Cerebellar nuclear complex (tissue), 1 donor: ENCODE measurements around the gene TTC27.
"Not testable (repeated sequence)": the region's sequence is repeated elsewhere in the genome, so short reads cannot be mapped to it uniquely, and the experiment has no call there.

Experiments used
- DNase-seq, 2 experiments: peaks; one replicate each; lab custom pipeline; 2025; lab: John Stamatoyannopoulos, UW

TTC27 gene

DNA sequence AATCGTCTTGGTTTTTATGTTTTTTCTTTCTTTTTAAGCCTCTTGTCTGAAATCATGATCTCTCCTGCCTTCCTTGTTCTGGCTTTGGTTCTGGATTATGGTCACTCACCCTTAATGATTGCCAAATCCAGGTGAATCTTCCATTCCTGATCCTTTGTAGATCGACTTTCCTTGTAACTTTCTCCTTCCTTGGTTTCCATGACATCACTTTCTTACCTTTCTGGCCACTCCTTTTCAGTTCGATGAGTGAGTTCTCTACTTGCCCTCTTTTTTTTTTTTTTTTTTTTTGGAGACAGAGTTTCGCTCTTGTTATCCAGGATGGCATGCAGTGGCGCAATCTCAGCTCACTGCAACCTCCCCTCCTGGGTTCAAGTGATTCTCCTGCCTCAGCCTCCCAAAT, 179.8 kb downstream of the TTC27 start:
- no peak for DNase-seq

DNA sequence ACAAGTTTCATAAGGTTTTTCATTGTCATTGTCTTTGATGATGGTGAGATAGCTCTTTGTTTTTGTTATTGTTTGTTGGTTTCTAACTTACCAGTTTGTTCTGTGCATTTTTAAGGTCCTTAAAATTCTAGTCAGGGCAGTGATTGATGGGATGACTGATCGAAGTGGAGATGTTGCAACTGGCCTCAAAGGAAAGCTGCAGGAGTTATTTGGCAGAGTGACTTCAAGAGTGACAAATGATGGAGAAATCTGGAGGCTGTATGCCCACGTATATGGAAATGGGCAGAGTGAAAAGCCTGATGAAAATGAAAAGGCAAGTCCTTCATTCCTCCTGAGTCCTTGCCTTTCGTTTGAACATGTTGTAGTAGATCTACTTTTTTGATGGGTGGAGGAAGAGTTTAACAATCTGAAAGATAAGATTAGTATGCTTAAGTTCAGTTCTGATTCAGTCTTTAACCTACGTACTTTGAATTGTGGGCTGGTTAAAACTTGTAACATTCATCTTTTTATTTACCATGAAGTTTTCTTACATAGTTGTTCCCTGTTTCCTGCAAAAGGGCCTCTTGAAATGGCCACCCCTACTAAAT, 183.2 kb downstream of the TTC27 start:
- no peak for DNase-seq

DNA sequence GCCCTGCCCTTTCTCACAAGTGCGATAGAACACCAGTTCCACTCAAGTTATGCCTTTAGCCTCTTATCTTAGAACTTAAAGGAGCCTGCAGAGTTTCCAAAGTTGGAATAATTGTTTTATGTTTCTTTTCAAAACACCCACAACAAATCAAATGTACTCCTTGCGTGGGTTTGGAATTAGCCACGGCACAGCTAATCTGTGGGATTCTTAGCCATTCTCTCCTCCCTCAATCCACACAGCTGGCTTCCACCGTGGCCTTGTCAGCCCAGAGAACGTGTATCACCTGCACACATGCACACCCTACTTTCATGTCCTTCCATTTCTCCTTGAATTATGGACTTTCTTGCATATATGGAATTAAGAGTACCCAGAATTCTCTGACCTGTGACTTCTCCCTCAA, 183.8 kb downstream of the TTC27 start:
- DNase-seq = no peak

DNA sequence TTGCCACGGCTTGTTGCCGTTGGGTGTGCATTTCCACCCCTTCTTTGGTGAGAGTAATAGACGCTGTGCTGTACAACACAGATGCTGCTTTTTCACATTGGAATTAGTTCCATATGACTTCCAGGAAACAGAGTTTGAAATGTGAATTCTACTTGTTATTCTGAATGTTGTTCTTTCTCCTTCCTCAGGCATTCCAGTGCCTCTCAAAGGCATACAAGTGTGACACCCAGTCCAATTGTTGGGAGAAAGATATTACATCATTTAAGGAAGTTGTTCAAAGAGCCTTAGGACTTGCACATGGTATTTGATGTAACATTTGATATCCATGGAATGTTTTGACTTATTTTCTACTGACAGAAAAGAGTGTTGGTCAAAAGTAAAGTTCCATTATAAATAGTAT, 184.5 kb downstream of the TTC27 start:
- DNase-seq = no peak

DNA sequence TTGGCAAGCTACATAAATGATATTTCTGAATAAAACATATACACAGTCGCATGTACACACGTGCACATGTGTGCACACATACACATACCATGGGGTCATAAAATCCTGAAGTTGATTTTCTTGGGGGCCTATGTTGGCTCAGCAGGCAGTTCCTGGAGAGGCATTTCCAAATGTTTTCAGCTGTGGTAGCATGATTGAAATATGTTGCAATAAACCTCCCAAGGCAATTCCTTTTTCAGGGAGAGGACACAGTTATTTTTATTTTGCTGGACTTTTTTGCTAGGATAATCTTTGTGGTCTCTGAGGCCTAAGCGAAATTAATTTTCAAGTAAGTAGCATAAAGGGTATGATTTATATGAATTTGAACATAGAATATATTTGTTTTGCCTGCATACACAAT, 192.2 kb downstream of the TTC27 start:
- DNase-seq = no peak

DNA sequence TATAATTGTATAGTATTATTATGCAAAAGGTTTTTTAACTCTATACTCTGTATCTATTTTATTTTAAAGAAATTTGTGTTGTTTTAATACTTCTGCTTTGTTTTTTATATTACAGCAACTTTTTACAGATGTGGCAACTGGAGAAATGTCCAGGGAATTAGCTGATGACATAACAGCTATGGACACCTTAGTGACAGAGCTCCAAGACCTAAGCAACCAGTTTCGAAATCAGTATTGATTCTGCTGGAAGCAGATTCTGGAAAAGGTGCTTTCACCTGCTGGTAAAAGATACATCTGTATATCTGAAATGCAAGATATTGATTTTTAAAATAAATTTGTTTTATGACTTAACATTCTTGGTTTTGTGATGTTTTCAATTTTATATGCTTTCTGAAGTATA, 192.9 kb downstream of the TTC27 start:
- DNase-seq = no peak

DNA sequence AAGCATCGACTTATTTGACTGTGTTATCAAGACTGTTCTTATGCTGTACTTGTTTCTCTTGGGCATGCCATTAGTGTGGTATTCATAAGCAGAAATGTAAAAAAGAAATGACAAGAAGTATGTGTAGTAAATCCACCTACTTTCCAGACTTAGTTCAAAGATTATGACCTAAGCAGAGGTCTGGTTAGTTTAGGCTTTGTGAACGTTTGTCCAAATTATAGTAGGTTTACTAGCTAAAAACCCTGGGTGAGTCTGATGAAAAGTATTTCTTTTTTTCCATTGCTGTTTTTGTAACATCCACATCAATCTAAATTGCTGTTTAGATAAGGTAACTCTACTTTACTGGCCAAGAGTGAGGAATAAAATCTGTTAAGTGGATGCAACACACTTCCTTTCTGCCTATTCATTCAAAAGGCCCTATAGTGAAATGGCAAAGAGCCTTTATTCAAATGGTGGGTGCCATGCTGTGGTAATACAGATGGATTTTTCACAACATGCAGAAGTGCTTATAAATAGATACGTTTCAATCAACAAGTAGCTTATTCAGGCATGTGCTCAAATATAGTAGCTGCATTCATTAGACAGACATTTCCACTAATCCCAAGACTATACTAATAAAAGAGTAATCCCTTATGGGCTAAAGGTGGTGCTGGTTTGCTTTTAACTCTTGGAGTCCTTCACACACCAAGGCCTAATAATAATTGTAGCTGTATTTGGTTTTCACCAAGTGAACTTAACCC, 196.4 kb downstream of the TTC27 start:
- DNase-seq = no peak

DNA sequence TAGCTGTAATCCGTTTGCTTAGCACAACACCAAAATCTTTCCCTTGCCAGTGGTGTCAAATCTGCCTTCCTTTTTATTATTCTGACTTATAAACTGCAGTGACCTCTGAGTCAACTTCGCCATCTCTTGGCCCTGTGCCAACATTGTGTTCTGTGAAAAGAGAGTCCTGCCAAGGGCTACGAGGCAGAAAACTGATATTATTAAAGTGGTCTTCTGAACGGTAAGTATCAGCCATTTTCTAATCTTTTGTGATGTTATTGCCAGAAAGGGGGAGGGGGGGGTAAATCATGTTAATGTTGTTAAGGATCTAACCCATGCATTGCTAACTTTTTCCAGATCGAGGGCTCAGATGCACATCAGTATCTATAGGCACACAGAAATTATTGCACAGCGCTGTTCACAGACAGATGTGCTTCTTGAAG, 197.5 kb downstream of the TTC27 start:
- no peak for DNase-seq

DNA sequence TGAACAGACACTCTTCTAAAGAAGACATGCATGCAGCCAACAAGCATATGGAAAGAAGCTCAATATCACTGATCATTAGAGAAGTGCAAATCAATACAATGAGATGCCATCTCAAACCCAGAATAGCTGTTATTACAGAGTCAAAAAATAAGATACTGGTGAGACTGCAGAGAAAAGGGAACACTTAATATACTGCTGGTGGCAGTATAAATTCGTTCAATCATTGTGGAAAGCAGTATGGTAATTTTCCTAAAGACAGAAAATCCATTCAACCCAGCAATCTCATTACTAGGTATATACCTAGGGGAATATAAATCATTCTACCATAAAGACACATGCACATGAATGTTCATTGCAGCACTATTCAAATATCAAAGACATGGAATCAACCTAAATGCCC, 202.3 kb downstream of the TTC27 start:
- DNase-seq = no peak

DNA sequence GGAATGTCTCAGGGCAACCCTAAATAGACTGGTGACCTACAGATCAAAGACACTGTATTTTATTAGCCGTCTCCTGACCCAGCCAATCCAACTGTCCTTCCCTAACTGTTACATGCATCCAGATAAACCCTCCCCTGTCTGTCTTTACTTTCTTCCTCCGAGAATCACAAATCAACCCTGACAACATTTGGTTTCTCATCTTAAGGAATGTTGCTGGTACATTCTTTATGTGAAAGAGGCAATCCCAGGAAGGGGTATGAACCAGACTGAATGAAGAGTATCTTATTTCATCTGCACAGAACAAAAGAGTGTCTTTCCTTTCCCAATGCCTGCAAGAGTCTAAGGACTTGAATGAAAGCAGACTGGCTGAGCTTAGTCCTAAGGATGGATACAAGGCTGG, 205.0 kb downstream of the TTC27 start:
- no peak for DNase-seq

DNA sequence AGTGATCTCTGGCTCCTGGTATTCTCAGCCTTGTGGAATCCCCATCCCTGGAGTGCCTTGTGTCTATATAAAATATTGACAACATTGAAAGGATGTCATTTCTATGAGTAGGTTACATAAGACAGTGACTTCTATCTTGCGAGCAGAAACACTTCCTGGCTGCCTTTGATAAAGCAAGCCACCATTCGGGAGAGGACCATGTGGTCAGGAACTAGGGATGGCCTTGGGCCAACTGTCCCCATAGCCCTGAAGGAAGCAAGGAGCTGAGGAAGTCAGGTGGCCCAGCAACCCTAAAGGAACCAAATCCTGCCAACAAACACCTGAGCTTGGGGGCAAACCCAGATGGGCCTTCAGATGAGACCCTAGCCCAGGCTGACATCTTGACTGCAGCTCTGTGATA, 205.9 kb downstream of the TTC27 start:
- DNase-seq = no peak

DNA sequence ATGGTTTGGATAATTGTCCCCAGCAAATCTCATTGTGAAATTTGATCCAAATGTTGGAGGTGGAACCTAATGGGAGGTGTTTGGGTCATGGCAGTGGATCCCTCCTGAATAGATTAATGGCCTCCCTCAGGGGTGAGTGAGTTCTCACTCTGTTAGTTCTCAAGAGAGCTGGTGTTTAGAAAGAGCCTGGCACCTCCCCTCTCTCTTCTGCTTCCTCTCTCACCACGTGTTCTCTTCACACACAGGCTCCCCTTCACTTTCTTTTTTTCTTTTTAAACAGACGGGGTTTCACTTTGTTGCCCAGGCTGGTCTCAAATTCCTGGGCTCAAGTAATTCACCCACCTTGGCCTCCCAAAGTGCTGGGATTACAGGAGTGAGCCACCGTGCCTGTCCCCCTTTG, 207.3 kb downstream of the TTC27 start:
- no peak for DNase-seq

DNA sequence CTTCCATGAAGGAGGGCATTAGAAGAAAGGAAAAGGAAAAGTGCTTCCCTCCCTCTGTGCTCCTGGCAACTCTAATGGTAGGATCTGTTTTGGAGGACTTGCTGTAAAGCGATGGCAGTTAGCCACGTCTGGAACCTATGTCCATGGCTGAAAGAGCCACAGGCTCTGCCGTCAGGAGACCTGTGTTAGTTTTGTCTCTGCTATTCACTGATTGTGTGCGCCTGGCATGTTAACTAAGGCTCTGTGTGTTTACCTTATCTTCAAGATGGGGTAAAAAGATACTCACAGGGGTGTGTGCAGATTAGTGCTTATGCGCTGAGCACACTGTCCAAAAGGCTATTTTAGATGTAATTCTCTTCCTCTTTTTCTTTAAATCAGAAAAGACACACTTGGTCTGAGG, 209.1 kb downstream of the TTC27 start:
- no peak for DNase-seq

DNA sequence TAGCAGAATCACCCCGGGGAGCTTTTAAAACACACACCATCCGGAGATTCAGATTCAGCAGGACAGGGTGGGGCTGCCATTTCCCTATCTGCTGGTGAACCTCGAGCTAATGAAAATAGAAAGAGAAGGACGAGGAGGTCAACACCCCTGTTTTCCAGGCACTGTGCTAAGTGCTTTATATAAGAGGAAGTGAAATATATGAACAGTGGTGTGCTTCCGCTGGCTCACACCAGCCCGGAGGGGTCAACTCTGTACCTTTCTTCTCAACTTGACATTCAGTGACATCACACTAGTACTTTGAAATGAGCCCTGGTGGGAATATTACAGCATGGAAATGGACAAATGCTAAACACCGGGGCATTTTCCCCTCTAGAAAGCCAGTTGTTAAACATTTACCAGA, 210.6 kb downstream of the TTC27 start:
- DNase-seq = no peak

DNA sequence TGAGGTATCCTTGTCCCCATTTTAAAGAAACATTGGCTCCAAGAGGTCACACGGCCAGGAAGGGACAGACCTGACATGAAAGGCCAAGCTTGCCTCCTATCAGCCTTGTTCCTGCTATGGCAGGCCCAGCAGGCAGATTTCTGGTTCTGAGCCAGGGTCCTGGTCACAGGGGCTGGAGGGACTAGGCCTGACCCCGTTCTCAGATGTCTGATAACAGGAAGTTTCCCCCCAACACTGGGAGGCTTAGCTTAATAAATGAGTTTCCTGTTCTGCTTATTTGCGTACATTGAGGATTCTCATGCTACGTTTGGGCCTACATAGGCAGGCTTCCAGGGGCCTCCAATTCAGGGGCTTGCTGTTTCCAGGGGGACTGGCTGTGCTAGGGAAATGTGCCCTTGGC, 211.1 kb downstream of the TTC27 start:
- no peak for DNase-seq

DNA sequence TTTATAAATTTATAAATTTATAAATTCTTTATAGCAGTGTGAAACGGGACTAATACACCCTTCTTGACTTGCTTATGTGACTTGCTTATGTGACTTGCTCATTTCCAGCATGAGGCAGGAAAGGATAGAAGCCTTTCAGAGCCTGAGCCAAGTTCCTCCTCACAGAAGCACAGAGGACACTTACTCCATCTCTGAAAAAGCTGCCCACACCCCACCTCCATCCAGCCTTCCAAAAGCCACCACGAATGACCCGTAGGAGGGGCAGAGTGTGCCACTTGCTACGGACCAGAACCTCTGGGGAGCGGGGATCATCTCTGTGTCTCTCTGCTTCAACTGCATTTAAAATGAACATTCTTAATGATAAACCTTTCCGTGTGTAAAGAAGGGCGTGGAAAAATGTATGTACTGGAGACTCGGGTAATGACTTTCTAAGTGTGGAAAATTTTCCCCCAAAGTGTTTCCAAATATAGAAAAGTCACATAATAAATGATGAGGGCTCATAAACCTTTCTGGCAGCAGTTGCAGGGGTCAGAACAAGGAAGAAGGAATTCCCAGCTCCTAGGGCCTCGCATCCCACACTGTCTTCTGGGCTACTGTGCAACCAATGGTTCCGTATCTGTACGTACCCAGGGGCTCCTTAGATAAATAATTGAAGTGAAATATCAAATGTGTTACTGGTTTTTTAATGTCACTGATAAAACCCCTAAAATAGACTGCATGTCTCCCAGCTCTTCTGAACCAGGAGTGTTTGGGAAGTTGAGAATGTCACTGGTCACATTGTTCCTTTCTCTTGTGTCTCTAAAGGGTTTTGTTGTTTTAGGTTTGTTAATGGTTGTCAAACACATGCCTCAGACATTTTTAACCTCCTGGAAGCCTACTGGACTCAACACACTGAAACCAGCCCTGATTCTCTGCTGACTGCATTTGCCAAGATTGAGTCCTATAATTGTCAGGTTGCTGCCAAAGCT, 214.4 kb downstream of the TTC27 start:
- no peak for DNase-seq

DNA sequence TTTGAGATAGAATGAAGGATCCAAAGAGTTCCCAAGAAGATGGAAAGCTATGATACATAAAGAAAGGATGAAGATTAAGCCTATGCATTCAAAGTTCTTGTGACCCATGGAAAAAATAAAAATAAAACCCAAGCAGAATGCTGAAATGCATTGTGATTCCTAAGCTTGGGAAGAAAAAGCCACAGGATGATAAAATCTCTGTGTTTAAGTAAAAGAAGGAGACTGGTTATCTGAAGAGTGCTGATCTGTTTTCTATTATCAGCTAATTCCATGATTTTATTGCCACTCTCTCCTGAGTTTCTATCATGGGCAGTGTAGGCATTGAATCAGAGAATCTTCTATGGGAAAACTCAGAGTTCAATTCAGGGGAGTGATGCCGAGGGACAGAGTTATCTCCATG, 215.8 kb downstream of the TTC27 start:
- DNase-seq = no peak

DNA sequence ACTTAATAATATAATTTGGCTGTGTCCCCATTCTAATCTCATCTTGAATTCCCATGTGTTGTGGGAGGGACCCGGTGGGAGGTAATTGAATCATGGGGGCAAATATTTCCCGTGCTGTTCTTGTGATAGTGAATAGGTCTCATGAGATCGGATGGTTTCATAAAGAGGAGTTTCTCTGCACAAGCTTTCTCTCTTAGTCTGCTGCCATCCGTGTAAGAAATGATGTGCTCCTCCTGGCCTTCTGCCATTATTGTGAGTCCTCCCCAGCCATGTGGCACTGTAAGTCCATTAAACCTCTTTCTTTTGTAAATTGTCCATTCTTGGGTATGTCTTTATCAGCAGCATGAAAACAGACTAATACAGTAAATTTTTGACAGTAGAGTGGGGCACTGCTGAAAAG, 216.4 kb downstream of the TTC27 start:
- DNase-seq = no peak

DNA sequence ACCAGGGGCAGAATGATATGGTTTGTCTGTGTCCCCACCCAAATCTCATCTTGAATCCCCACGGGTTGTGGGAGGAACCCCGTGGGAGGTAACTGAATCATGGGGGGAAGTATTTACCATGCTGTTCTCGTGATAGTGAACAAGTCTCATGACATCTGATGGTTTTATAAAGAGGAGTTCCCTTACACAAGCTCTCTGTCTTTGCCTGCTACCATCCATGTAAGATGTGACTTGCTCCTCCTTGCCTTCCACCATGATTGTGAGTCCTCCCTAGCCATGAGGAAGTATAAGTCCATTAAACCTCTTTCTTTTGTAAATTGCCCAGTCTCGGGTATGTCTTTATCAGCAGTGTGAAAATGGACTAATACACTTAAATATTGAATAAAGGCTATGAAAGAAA, 218.4 kb downstream of the TTC27 start:
- DNase-seq = not testable (repeated sequence)

DNA sequence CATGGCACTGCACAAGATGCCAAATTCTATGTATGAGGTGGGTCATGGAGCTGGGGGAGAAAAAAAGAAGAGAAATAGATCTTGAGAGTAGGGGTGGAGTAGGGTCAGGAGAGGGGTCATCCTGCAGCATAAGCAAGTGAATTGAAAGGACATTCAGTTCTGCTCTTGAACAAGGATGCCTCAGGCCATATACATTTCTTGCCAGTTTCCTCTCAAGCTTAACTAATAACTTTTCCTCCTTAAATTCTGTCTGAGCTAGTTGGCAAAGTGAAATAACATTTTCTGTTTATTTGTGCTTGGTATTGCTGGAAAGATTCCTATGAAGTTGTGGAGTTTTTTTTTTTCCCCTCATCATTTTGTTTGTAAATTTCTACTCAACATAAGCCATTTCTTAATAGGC, 219.9 kb downstream of the TTC27 start:
- no peak for DNase-seq

DNA sequence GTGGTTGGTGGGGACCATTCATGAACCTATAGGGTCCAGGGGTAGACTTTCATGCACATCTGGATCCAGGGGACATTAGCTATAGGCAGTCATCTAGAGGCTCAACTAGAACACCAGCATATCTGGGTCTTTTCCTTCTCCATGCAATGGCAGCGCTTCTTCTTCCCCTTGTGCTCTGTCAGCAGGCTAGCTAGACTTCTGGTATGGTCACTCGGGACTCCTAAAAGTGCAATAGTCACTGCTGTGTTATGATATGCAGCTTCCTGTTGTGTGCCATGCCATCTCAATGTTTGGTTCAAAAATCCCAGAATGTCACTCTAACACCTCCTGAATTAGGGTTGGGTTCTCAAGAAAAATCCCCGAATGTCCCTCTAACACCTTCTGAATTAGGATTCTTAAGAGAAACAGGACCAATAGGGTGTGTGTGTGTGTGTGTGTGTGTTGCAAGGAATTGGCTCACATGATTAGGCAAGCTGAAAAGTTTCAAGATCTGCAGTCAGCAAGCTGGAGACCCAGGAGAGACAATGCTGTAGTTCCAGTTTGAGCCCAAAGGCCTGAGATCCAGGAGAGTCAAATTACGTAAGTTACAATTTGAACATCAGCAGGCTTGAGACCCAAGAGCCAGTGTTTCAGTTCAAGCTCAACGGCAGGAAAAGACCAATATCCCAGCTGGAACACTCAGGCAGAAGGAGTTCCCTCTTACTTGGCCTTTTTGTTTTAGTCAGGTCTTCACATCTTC, 221.8 kb downstream of the TTC27 start:
- DNase-seq = no peak

DNA sequence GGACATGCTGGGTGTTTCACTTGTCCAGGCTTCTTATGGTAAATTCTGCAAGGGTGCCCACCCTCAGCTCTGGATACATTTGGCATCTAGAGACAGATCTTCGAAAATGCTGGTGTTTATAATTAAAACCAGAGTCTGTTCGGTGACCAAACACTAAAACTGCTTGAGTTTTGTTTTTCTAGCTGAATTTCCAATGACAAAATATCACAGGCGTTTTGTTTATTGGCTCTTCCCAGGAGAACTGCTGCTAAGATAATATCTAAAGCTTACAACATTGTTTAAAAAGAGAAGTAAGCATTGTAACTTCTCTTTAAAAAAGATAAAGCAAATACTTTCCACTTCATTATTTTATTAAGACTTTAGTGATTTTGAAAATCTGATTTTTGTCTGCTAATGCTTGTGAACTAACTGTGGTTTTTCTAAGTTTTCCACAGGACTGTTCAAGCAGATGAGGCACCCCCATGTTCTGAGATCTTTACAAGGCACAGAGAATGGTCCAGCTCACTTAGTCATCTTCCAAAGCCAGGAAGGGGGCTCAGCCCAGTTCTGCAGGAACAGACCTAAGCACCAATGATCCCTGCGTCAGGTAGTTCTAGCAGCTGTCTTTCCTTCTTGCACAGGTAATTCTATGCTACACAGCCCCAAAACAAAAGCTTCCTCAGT, 224.1 kb downstream of the TTC27 start:
- DNase-seq = no peak
